Occipital lobe (tissue), 2 donors: ENCODE measurements around the gene LPAR3. TPM values are rescaled to one million over a fixed set of nuclear protein-coding genes. Genes with fewer than 3 reads are reported as not detected.
"Not testable (repeated sequence)": the region's sequence is repeated elsewhere in the genome, so short reads cannot be mapped to it uniquely, and the experiment has no call there.

Experiments
- DNase-seq: peaks from one replicate; lab custom pipeline; 2025; lab: John Stamatoyannopoulos, UW
- total RNA-seq: library from RNA; depleted of rRNA; stranded (reverse); fragments of >200 nt; gene quantifications from one replicate; pipeline ENCODE4 v1.2.3, GENCODE V29; 2014

Gene LPAR3
- total RNA-seq, 1 donor from 2014 or later: 0.78 TPM

DNA sequence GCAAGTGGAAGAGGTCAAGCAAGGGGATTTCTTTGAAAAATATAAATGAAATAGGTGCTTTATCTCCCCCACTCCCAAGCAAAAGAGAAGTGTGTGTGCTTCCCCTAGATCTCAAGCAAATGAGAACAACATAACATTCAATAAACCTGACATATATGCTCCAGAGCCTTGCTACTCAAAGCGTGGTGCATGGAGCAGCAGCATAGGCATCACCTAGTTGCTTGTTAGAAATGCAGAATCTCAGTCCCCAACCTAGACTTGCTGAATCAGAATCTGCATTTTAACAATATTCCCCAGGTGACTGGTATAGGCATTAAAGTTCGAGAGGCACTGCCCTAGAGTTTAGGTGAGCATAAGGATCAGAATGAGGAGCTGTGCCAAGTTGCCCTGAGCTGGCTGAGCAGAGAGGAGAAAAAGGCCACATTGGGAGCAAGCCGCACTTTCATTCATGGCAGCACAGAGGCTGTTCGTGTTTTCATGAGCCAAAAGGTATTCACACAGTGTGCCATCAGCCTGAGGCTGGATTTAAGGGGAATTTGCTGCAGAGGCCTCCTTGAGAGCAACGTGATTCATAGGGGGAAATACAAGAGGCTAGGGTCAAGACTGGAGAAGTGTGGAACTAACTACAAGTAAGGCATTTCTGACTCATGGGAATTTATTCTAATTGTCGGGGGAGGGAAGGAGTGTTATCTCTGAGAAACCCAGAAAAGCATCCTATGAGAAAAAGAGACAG, 14.3 kb upstream of the LPAR3 start:
- DNase-seq: no peak

DNA sequence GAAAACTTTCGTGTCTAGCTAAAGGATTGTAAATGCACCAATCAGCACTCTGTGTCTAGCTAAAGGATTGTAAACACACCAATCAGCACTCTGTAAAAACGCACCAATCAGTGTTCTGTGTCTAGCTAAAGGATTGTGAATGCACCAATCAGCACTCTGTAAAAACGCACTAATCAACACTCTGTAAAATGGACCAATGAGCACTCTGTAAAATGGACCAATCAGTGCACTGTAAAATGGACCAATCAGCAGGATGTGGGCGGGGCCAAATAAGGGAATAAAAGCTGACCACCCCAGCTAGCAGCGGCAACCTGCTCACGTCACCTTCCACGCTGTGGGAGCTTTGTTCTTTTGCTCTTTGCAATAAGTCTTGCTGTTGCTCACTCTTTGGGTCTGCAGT, 9.7 kb upstream of the LPAR3 start:
- not testable (repeated sequence) for DNase-seq

DNA sequence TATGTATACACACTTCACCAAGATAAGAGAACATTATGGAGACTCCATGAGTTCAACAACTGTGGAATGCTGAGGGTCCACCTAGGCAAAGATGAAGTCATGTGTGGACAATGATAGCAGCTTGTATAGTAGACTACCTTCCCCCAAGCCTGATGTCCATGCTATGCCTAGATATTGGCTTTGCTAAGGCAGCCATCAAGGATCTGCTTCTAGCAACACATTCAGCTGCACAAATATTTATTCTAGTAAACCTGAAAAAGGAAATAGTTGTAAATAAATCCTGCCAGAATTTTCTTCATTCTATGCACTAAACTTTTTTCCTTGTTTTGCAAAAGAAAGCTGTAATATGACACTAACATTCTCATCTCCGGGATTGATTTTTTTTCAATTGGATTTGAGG, 7.0 kb upstream of the LPAR3 start:
- no peak for DNase-seq

DNA sequence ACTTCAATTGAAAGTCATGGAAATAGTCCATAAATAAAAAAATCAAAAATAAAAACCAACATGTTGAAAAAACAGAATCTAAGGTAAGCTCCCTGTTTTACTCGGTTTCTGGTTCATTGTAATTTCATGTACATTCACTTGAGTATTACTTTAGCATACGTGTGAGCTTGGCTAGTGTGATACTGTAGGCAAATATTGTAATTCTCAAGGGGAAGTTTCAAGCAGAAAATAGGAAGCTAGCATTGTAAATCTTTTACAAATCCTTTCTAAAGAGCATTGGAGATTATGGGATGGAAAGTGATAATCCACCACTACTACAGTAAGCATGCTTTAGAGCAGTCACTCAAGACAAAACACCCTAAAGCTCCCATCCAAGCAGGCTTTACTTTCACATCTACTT, 3.3 kb upstream of the LPAR3 start:
- DNase-seq: no peak

DNA sequence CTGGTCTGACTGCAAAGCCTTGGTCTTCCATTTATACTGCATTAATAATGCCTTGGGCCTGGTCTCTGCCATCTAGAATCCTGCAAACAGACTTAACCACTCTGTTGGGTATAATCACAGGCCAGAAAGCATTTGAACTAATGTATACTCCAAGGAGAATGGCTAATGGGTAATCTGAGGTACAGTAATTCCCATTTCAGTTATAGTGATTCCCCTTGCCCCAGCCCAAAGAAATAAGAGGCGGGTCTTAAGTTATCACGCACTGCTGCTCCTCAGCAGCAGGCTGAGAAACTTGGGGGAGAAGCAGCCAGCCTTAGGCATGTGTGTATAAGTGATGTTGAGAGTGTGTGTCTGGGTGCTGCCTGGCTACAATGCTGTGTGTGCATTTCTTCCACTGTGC, 2.4 kb downstream of the LPAR3 start:
- DNase-seq: no peak

DNA sequence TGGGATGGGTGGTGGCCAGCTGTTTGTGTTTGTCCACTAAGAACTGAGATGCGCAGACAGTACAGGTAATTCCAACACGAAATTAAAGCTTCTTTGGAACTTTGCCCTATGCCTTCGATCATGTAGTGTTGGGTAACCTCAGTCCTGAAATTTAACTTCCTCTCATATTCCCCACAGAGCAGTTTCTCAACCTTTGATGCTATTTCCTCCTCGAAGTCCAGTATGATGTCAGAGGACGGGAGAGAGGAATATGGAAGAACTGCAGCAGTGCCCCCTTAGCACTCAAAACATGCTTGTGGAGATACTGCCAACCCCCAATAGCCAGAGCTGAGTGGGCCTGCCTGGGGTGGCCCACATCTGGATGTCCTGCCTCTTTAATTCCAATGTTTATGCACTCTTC, 3.6 kb downstream of the LPAR3 start:
- DNase-seq: no peak

DNA sequence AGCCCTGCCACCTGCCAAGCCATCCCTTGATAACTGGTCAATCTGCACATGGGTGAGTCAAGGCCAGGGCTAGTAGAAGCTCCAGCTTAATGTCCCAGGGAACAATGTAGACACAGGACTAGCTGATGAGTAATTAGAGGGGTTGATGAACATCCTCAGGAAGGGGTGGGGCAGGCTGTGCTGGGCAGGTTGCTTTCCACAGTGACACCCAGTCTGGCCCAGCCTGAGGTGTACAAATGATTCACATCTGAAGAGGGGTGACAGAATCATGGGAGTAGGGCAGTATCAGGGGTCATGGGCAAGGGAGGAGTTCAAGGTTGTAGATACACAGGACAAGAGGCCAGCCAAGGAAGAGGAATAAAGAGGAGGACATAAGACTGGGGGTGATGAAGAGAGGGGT, 4.3 kb downstream of the LPAR3 start:
- DNase-seq: no peak

DNA sequence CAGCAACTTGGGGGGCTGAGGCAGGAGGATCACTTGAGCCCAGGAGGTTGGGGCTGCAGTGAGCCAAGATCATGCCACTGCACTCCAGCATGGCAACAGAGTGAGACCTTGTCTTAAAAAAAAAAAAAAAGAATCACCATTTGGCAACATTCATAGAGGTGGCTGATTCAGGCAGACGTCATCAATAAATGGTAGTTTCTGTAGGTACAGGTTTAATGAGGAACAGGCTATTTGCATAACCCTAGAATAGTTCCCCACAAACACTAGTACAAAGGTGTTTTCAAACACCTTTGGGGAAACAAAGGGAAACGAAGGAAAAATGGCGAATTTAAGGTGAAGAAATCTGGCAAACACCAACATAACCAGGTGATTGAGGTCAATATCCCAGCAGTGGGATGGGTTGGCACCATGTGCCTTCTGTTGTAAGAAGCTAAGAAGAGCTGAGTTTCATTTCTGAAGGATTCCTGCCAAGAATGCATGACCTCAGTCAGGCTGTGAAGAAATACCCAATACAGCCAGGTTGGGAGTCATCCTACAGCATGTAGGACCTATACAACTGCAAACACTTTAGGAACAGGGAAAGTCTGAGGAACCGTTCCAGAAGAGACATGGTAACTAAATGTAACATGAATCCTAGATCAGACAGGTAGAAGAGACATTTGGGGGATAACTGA, 5.6 kb downstream of the LPAR3 start:
- no peak for DNase-seq

DNA sequence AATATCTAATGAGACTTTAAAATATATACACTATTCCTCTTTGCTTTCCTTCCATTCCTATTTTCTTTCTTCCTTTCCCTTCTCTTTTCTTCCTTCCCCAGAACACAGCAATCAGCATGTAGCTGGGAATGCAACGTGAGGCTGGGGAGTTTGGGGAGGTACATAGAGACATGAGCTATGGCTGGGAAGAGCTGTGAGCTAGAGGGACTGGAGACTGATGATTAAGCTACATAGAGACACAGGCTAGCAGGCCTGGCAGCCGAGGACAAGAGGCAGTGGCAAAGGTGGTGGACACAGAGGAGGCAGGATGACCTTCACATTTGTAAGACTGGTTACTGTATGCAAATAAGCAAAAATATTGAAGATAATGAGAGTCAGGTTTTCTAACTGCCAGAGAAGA, 7.5 kb downstream of the LPAR3 start:
- no peak for DNase-seq

DNA sequence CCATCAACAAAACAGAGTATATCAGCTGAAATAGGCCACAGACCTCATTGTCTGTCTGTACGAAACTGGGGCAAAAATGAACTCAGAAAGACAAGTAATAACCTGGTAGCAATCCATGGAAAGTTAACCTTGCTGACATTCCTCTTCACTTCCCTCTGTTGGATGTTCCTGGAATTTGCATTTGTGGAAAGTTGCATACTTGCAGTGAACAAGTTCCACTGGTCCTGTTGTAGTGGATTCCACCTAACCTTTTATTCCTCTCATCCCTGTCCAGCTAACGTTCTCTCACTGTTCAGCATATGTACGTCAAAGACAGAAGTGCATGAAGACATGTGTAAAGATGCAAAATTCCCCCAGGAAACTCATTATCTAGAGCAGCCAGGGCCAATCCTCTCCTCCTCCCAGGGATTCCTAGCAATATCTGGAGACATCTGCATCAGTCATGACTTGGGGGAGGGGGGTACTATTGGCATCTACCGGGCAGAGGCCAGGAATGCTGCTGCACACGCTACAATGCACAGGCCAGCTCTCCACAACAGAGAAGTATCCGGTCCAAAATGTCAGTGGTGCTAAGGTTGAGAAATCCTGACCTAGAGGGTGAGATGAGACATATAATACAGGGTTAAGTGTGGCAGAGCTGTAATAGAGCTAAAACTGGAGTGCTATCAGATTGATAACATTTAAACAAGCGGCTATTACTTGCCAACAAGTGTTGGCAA, 8.2 kb downstream of the LPAR3 start:
- DNase-seq: no peak

DNA sequence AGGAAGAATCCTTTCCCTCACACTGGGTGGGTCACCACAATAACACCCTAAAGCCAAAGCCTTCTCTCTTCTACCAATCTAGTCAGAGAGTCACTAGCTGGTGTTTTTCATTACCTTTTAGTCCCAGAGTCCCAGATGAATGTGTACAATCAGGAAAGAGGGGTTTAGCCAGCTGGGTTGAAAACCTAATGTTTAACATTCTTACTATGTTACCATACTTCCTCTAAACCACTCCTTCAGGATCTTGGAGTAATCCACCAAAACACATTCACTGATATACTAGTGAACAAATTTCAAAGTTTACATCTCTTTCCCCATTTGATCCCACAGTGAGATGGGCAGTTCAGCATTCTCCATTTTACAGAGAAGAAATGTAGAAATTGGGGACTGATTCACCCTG, 9.7 kb downstream of the LPAR3 start:
- DNase-seq: no peak

DNA sequence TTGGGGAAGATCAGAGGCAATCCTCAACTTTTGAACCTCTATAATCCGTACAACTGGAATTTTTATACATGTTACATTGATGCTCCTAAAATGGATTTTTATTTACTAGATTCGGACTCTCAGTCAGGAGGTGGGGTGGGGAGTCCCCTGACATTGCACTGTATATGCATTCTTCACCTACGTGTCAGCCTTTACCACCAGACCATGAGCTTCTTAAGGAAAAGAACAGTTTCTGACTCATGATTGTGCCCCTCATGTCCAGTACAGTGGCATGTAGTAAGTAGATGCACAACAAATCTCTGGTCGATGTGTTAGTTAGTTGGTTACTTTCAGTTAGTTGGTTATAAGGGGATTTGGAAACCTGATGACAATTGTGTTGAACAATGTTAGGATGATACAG, 15.4 kb downstream of the LPAR3 start:
- DNase-seq: no peak

DNA sequence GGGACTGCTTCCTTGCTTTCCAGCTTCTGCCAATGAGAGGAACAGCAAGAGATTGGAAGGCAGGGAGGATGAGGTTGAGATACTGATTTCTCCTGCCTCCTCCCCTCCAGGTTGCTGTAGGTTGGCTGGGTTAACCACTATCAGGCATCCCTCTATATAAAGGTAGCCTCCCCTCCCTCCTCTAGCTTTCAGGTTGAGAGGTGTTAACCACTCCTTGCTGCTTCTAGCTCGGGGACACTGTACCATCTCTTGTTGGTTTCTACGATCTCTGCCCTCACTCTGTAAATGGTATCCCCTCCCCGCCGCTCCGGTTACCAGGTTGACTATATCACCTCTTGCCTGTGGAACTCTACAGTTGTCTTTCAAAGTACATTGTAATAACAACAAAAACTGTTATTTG, 16.7 kb downstream of the LPAR3 start:
- DNase-seq: no peak

DNA sequence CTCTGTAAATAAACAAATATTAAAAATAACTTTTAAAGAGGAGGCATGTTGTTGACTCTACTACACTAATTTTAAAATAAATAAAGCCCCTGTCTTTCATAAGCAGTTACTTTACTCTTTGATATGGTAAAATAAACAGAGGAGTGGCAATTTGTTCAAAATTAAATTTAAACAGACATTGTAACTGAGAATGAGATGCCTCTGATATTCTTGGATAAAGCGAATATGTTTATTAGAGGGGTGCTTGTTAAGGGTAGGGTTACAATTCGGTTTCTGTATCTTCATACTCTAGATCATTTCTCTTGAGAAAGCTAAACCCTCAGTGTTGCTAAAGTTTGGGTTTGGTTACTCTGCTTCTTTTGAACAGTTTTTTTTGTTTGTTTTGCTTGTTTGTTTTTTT, 19.6 kb downstream of the LPAR3 start:
- DNase-seq: no peak

DNA sequence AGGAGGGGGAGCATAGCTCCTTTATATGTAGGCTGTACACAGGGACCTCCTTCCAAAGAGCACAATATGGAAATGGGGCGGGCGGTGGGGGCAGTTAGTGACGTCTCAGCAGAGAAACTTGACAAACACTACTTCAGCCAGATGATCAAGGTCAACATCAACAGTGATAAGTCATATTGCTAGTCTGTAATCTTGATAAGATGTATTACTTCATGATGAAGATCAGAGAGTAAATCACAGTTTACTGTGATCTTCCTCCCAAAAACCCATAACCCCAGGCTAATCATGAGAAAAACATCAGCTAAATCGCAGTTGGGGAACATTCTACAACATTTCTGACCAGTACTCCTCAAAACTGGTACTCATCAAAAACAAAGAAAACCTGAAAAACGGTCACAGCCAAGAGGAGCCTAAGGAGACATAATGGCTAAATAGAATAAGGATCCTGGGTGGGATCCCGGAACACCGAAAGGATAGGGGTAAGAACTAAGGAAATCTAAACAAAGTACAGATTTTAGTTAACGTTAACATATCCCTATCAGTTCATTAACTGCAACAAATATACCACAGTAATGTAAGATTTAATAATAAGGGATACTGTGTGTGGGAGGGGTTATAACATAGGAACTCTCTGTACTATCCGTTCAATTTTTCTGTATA, 20.2 kb downstream of the LPAR3 start:
- DNase-seq: no peak

DNA sequence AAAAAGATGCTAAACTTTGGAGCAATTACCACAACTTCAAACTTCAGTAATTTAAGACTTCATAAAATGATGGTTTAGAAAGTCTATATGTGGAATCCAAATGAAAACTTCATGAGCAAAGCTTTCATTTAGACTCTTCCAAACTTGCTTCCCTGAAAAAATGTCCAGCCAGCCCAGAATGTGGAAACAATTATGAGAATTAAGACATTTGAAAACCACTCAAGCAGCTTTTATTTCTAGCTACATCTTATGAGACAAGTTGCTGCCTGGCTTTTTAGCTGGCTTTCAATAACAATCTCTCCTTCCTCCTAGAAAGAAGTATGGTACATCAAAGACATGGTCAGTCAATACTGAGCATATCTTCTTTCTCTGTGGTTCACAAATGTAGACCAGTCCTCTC, 21.8 kb downstream of the LPAR3 start:
- no peak for DNase-seq

DNA sequence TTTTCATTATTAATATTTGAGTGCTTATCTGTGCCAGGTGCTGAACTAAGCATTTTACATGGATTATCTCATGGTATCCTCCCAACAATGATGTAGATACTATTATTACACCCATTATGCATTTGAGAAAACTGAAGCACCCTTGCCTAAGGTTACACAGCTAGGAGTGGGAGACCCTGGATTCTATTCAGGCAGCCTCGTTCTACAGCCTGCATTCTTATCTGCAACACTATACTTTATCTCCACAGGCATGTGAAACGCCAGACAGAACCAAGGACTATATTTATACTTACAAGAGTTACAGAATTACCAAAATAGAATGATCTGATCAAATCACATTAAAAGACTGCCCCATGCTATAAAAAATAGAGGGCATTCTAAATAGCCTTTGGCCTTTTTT, 22.4 kb downstream of the LPAR3 start:
- DNase-seq: no peak

DNA sequence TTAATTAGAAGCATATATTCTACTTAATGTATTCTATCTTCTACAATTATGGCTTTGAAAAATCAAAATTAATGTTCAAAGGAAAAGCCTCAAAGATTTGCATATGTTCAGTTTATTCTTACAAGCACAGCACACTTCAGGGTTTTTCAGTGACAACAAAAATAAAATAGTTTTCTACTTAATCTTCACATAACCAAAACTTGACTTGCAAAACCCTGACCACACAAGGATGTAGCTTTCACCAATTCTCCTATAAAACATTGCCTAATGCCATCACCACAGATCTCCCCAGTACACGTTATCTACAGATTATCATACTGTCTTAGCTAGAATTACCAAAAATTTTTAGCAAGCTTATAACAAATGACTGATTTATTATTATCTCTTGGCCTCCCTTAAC, 23.3 kb downstream of the LPAR3 start:
- DNase-seq: no peak

DNA sequence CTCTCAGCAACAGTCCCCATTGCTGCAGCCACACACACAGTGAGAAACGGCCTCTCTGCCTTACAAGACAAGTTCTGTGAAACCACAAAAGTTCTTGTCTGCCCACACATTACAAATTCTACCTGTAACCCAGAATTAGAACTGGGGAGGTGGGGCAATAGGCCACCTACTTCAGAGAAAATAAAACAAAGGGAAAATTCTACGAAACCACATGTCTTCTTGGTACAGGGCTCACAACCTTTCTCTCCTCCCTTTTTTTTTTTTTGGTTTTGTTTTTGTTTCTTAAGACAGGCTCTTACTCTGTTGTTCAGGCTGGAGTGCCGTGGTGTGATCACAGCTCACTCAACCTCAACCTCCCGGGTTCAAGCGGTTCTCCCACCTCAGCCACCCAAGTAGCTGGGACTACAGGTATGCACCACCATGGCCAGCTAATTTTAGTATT, 30.2 kb downstream of the LPAR3 start:
- no peak for DNase-seq

DNA sequence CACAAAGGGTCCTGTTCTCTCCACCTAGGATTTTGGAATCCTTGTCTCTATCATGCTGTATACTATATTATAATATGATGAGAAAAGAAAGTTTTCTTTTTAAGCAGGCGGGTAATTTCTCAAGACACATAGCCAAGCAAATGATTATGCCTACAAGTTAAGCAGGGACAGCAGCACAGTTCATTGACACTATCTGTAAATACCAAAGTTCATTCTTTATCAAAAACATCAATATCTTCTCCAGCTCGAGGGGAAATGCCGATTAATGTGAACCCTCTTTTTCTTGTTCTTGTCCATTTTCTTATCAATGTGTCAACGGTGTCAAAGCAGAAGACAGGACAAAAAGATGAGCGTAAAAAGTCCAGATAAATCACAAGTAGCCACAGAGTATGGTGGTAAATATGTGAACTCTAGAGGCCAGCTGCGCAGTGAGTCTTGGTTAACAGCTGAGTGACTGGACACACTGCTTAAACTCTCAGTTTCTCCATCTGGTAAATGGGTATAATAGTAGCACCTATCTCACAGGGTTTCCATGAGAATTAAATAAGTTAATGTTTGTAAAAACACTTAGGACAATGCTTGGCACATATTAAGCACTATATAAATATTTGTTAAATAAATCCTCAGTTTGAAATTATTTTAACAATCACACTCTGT, 30.9 kb downstream of the LPAR3 start:
- DNase-seq: no peak

DNA sequence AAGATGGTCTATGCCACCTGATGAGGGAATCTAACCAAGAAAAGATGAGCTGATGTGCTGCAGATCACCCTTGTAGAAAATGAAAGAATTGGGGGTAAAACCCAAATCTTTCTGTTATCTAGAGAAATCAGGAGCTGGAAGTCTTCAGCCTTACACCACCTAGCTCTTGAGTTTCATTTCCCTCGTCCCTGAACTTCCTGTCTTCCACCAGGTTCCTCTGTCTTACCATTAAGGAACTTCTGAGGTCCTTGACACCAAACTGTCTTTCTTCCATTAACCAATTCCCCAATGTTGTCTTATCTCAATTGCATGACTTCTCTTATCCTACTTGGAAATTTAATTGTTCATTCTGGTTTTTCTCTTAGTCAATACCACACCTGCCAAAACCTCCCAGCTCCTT, 31.5 kb downstream of the LPAR3 start:
- DNase-seq: no peak

DNA sequence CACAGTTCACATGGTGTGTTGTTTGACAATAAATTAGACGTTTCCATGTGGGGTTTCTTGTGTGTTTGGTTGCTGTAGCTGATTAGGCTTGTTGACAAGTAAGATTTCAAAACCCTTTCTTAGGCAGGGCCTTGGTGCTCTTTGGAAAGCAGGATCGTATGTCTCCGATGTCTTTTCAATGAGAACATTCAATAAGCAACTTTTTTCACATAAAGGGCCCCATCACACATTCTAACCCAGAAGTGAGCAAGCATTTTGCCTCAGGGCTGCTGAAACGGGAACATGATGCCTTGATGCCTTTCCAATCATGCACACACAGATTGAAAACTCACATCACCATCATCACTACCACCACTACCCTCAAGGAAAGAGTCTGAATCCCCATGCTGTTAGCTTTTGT, 33.1 kb downstream of the LPAR3 start:
- DNase-seq: no peak
